ENCODE results near the gene FAM32A.

The FAM32A gene

GRCh38 chr19:16202320-16203255 lies 17.4 kb downstream of the FAM32A start:
- no peak for DNase-seq (ENCODE audit: low read depth in 2 of 2)

- no peak for DNase-seq (ENCODE audit: low read depth in 2 of 2)
Observed at GRCh38 chr19:16203256-16204004, 18.2 kb downstream of the FAM32A start.

- no peak for DNase-seq (ENCODE audit: low read depth in 2 of 2)
Observed at GRCh38 chr19:16204005-16204294, 18.7 kb downstream of the FAM32A start.

- no peak for DNase-seq (ENCODE audit: low read depth in 2 of 2)
Observed at GRCh38 chr19:16205205-16206045, 20.2 kb downstream of the FAM32A start.

DNA sequence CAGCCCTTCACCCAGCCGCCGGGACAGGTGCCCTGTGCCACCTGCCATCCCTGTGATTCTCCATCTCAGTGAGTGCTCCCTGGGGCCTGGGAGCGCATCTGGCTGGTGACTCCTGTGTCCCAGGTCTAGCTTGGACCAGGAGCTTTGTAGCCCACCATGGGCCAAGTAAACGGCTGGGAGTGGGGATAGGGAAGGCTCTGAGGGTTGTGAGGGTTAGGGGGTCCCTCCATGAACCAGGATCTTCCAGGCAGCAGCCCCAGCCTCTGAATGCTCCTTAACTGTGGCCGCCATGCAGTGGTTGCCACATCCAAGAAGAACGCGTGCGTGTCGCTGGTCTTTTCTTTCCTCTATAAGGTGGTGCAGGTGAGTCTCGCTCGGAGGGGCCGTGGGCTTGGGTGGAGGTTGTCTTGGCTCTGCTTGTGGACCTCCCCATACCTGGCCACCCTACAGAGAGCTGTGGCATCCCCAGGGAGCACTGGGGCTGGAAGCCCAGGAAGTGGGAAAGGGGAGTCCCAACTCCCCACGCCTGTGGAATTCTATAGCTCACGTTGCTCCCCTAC lies 20.9 kb downstream of the FAM32A start:
- DNase-seq (ENCODE audit: low read depth in 2 of 2), result no peak

DNA sequence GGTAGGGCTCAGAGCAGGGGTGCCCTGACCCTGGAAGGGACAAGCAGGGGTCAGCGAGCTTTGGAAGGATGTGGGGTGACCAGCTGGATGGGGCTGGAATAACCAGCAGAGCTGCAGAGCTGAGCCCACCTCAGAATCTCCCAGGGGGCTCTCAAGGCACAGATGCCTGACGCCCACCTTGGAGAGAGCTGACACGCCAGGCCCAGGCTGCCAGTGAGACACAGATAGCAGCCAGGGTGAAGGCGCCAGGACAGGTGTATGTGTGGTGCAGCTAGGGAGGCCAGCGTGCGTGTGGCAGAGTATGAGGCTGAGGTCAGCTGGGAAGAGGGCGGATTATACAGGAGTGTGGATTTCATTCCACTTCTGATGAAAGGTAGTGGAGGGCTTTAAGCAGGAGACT lies 21.4 kb downstream of the FAM32A start:
- no peak for DNase-seq (ENCODE audit: low read depth in 2 of 2)

DNA sequence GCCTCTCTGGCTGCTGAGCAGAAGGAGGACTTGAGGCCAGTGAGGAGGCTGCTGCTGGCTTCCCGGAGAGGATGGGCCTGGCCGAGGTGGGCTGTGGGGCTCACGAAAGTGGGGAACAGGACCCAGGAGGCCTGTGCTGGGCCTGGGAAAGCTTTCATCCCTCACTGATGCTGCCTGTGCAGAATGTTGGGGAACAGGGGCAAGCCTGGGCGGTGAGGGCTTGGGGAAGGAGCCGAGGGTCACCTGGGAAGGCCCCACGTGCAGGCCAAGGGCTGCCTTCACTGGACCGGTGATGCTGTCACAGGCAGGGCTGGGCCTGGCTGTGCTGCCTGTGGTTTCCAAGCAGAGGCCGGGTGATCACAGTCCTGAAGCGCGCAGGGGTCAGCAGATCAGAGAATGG lies 21.9 kb downstream of the FAM32A start:
- DNase-seq (ENCODE audit: low read depth in 2 of 2), result no peak

DNA sequence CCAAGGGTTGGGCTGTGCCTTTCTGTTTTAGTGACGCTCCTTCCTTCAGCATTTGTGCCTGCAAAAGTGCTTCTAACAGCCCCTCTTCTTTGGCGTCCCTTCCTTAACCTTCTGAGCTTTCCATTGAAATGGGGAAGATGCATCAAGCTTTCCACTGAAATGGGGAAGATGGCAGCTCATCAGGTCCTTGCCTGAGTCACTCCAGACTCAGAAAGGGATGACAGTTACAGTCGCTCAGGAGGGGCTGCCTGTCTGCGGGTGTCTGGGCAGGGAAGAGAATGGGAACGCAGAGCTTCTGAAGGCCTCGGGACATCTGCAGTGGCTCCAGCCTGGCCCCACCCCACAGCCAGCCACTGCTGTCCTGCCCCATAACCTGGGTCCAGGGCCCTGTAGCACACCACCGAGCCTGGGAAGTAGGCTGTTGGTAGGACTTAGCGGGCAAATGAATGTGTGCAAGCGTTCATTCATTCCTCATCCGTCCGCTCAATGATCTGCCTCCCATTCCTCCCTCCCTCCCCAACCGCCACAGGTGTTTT lies 22.3 kb downstream of the FAM32A start:
- no peak for DNase-seq (ENCODE audit: low read depth in 2 of 2)

- no peak for DNase-seq (ENCODE audit: low read depth in 2 of 2)
Observed at GRCh38 chr19:16208064-16208759, 23.0 kb downstream of the FAM32A start.

DNA sequence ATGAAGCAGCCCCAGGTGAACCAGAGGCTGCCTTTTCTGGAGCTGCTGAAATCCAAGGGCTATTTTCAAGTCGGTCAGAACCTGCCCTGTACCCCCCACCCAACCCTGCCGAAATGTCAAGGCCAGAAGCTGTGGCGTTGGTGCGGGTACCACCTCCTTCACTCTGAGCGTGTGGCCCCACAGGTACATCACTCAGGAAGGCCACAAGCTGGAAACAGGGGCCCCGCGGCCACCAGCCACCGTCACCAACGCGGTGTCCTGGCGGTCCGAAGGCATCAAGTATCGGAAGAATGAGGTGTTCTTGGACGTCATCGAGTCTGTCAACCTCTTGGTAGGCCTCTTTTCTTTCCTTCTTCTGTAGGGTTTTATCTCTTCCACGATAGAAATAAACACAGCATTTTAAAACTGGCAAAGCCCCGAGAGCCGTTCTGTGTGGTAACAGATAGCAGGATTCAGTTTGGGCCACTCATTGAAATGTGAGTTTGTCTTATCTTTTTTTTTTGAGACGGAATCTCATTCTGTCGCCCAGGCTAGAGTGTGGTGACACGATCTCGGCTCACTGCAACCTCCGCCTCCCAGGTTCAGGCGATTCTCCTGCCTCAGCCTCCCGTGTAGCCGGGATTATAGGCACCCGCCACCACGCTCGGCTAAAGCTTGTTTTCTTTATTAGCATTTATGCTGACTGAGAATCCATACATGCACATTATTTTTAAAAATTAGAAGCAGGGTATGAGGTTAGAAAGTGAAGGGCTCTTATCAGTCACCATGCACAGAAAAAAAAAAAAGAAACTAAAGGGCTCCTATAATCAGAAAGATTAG lies 23.8 kb downstream of the FAM32A start:
- no peak for DNase-seq (ENCODE audit: low read depth in 2 of 2)

DNA sequence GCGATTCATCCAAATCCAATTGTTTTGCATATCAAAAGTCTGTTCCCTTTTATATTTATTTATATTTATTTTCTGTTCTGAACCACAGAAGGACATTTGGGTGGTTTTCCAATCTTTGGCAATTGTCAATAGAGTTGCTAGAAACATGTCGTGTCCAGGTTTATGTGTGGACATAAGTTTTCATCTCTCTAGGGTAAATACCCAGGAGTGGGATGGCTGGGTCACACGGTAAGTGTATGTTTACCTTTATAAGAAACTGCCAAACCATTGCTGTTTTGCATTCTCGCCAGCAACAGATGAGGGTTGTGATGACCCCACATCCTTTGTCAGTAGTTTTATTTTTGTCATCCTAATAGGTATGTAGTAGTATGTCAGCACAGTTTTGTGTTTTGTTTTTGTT lies 25.0 kb downstream of the FAM32A start:
- DNase-seq (ENCODE audit: low read depth in 2 of 2), result no peak

DNA sequence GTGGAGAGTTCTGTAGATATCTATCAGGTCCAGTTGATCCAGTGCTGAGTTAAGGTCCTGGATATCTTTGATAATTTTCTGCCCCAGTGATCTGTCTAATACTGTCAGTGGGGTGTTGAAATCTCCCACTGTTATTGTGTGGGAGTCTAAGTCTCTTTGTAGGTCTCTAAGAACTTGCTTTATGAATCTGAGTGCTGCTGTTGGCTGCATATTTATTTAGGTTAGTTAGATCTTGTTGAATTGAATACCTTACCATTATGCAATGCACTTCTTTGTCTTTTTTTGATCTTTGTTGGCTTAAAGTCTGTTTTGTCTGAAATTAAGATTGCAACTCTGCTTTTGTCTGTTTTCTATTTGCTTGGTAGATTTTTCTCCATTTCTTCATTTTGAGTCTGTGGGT lies 27.9 kb downstream of the FAM32A start:
- no peak for DNase-seq (ENCODE audit: low read depth in 2 of 2)

- no peak for DNase-seq (ENCODE audit: low read depth in 2 of 2)
Observed at GRCh38 chr19:16216744-16217670, 31.8 kb downstream of the FAM32A start.

- no peak for DNase-seq (ENCODE audit: low read depth in 2 of 2)
Observed at GRCh38 chr19:16217716-16218451, 32.7 kb downstream of the FAM32A start.

DNA sequence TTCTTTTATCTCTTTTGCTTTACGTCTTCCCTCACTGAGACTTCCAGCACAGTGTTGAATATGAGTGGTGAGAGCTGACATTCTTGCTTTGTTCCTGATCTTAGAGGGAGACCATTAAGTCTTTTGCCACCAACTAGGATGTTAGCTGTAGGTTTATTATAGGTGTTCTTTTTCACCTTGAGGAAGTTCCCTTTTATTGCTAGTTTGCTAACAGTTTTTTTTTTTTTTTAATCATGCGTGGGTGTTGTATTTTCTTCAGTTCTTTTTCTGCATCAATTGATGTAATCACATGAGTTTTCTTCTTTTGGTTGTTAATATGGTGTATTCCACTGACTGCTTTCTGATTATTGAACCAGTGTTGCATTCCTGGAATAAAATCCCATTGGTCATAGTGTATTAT lies 33.6 kb downstream of the FAM32A start:
- no peak for DNase-seq (ENCODE audit: low read depth in 2 of 2)

GRCh38 chr19:16222806-16223205 lies 37.6 kb downstream of the FAM32A start:
- no peak for DNase-seq (ENCODE audit: low read depth in 2 of 2)

DNA sequence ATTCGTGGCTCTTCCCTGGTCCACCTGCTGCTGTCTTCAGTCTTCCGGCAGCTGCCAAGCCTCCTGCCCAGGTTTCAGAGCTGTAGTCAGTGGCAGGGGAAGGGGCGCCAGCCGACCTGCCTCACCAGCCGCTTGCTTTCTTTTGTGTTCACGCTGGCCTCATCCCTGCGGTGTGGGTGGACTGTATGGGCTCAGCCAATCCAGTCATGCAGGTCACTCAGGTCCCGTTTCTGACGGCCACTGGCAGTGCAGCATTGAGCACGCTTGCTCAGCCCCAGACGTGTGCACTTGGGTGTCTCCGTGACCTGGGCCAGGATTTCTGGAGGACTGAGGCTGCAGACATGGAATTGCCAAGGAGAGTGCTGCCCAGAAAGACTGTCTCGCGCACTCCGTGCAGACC lies 38.5 kb downstream of the FAM32A start:
- no peak for DNase-seq (ENCODE audit: low read depth in 2 of 2)

GRCh38 chr19:16224293-16225045 lies 39.3 kb downstream of the FAM32A start:
- DNase-seq (ENCODE audit: low read depth in 2 of 2), result no peak

Data from fibroblast of skin of left quadriceps (primary cell).